ENCODE measurements around the gene ZBTB7A.
"Not testable (repeated sequence)": the region's sequence is repeated elsewhere in the genome, so short reads cannot be mapped to it uniquely, and the experiment has no call there.

DNA sequence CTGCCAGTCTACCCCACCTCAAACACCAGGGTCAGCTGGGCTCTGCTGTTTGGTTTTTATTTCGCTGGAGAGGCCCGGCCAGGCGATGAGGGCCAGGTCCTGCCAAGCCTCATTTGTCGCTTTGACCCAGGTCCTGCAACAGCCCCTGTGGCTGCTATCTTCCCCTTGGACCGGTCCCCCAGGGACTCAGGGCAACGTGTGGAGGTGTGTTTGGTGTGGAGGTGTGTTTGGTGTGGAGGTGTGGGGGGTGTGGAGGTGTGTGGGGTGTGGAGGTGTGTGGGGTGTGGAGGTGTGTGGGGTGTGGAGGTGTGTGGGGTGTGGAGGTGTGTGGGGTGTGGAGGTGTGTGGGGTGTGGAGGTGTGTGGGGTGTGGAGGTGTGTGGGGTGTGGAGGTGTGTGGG lies 55.3 kb downstream of the ZBTB7A start:
- not testable (repeated sequence) for TF ChIP-seq CTBP1 (IDR thresholded peaks at IDR 0.05; ENCODE audit: borderline replicate concordance); SUZ12 (IDR thresholded peaks at IDR 0.05); ELF4 (IDR thresholded peaks at IDR 0.05); ARNT (IDR thresholded peaks at IDR 0.05); BHLHE40 (IDR thresholded peaks at IDR 0.05; ENCODE audit: borderline replicate concordance); SP1 (IDR thresholded peaks at IDR 0.05); LEF1 (IDR thresholded peaks at IDR 0.05; ENCODE audit: borderline replicate concordance); ZNF384 (IDR thresholded peaks at IDR 0.05); FOXM1 (IDR thresholded peaks at IDR 0.05; ENCODE audit: borderline replicate concordance); NFRKB (IDR thresholded peaks at IDR 0.05)
- TF ChIP-seq, protein P1, sequence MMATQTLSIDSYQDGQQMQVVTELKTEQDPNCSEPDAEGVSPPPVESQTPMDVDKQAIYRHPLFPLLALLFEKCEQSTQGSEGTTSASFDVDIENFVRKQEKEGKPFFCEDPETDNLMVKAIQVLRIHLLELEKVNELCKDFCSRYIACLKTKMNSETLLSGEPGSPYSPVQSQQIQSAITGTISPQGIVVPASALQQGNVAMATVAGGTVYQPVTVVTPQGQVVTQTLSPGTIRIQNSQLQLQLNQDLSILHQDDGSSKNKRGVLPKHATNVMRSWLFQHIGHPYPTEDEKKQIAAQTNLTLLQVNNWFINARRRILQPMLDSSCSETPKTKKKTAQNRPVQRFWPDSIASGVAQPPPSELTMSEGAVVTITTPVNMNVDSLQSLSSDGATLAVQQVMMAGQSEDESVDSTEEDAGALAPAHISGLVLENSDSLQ (IDR thresholded peaks at IDR 0.05) = not testable (repeated sequence)

Data from HEK293T (cell line).